ENCODE measurements around the gene TNFRSF19.

The TNFRSF19 gene

GRCh38 chr13:23575632-23576031 lies 5.4 kb downstream of the TNFRSF19 start:
- H3K4me3 ChIP-seq (ENCODE audit: control insufficient read depth, low read depth, low read length): no peak overlapping the region
- DNase-seq (ENCODE audit: low read depth): no peak
- no peak for TF ChIP-seq CTCF (conservative IDR thresholded peaks at IDR 0.05; ENCODE audit: control insufficient read depth, insufficient read depth, low read depth, low read length)

GRCh38 chr13:23578411-23579071 lies 8.3 kb downstream of the TNFRSF19 start:
- peak; percentile 58 for TF ChIP-seq CTCF (conservative IDR thresholded peaks at IDR 0.05; ENCODE audit: control insufficient read depth, insufficient read depth, low read depth, low read length)
- peak; percentile 62 for DNase-seq (ENCODE audit: low read depth)
- H3K4me3 ChIP-seq (ENCODE audit: control insufficient read depth, low read depth, low read length): peak overlapping the region; percentile 80

GRCh38 chr13:23579072-23579895 lies 9.1 kb downstream of the TNFRSF19 start:
- H3K4me3 ChIP-seq (ENCODE audit: control insufficient read depth, low read depth, low read length): peak overlapping the region; percentile 80
- TF ChIP-seq CTCF (conservative IDR thresholded peaks at IDR 0.05; ENCODE audit: control insufficient read depth, insufficient read depth, low read depth, low read length): no peak
- DNase-seq (ENCODE audit: low read depth): peak; percentile 75

GRCh38 chr13:23579896-23580683 lies 9.9 kb downstream of the TNFRSF19 start:
- peak overlapping the region; percentile 63 for H3K4me3 ChIP-seq (ENCODE audit: control insufficient read depth, low read depth, low read length)
- no peak for TF ChIP-seq CTCF (conservative IDR thresholded peaks at IDR 0.05; ENCODE audit: control insufficient read depth, insufficient read depth, low read depth, low read length)
- DNase-seq (ENCODE audit: low read depth): peak; percentile 17

GRCh38 chr13:23580684-23581060 lies 10.5 kb downstream of the TNFRSF19 start:
- no peak overlapping the region for H3K4me3 ChIP-seq (ENCODE audit: control insufficient read depth, low read depth, low read length)
- TF ChIP-seq CTCF (conservative IDR thresholded peaks at IDR 0.05; ENCODE audit: control insufficient read depth, insufficient read depth, low read depth, low read length): no peak
- DNase-seq (ENCODE audit: low read depth): no peak

GRCh38 chr13:23583491-23583890 lies 13.3 kb downstream of the TNFRSF19 start:
- no peak overlapping the region for H3K4me3 ChIP-seq (ENCODE audit: control insufficient read depth, low read depth, low read length)
- DNase-seq (ENCODE audit: low read depth): no peak
- TF ChIP-seq CTCF (conservative IDR thresholded peaks at IDR 0.05; ENCODE audit: control insufficient read depth, insufficient read depth, low read depth, low read length): no peak
